SU-DHL-6 (cell line): ENCODE results near the gene UPP1.

ENCODE experiments used
- EZH2phosphoT487 ChIP-seq: fragments of 200-600 bp; sonication (generic), shearing (Covaris generic); conservative IDR thresholded peaks from 2 replicates; pipeline ENCODE4 v1.6.1; 2018; ENCODE audit warnings: mild to moderate bottlenecking, antibody characterized with exemption, low read length, moderate library complexity, mixed read lengths
- TF ChIP-seq, protein P1 (sequence below): fragments of 200-600 bp; sonication (generic); IDR thresholded peaks from one replicate; pipeline ENCODE4 v1.5.1; 2017; ENCODE audit warnings: antibody characterized with exemption, mild to moderate bottlenecking, low read length, moderate library complexity; ENCODE audit not compliant: insufficient read depth, poor library complexity, severe bottlenecking

DNA sequence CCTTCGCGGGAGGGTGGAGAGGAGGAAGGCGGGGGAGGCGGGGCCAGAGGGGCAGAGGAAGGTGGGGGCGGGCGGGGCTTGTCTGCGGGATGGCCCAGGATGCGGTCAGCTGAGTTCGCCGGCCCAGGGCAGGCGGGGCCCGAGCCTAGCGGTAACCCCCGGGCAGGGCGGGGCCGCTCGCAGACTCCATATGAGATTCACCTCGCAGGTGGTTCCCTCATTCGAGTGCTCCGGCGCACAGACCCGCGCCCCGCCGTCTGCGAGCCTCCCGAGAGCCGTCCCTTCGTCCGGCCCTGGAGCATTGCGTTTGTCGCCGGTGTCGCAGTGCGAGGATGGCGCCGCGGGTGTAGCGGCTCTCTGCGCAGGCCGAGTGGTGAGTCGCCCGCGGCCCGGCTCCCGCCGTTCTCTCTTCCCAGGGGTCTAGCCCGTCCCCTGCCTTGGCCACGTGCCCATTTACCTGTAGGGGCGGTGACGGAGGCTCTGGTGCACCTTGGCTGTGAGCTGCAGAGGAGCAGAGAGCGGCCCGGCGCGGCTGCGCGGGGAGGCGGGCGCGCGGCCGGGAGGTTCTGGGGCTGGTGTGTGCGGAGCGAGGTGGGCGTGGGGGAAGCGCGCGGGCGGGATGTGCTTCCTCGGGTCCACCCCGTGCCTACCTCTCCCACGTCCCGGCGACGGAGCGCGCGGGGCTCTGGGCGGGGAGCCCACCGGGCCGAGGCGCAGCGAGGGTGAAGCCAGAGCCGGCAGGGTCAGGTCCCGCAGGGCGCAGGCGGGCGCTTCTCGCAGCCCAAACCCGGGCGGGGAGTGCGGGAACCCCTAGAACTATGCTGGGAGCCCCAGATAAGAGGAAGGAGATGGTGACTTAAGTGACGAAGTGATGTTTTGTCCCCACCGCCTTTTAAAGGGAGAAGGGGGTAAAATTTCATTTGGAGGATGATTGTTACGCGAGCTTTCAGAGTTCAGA, at the start of gene UPP1:
- TF ChIP-seq, protein P1, sequence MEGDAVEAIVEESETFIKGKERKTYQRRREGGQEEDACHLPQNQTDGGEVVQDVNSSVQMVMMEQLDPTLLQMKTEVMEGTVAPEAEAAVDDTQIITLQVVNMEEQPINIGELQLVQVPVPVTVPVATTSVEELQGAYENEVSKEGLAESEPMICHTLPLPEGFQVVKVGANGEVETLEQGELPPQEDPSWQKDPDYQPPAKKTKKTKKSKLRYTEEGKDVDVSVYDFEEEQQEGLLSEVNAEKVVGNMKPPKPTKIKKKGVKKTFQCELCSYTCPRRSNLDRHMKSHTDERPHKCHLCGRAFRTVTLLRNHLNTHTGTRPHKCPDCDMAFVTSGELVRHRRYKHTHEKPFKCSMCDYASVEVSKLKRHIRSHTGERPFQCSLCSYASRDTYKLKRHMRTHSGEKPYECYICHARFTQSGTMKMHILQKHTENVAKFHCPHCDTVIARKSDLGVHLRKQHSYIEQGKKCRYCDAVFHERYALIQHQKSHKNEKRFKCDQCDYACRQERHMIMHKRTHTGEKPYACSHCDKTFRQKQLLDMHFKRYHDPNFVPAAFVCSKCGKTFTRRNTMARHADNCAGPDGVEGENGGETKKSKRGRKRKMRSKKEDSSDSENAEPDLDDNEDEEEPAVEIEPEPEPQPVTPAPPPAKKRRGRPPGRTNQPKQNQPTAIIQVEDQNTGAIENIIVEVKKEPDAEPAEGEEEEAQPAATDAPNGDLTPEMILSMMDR, result no peak
- no peak for TF ChIP-seq EZH2phosphoT487
